Hindlimb muscle (tissue), 1 donor: ENCODE results near the gene POLR3A. TPM values are rescaled to one million over a fixed set of nuclear protein-coding genes. Genes with fewer than 3 reads are reported as not detected.
"Not testable (repeated sequence)": the region's sequence is repeated elsewhere in the genome, so short reads cannot be mapped to it uniquely, and the experiment has no call there.

Experiments used
- DNase-seq: peaks from one replicate; pipeline ENCODE4 v3.0.0-alpha.2; 2013
- polyA plus RNA-seq: library from polyadenylated mRNA; unstranded; fragments of 120-200 nt; gene quantifications from one replicate; pipeline ENCODE4 v1.2.1, GENCODE V29; 2013; ENCODE audit not compliant: insufficient read length

Gene POLR3A
- polyA plus RNA-seq, 1 donor: 15.5 TPM

GRCh38 chr10:78019264-78019663 is 10.1 kb downstream of the POLR3A start:
- no peak for DNase-seq

- DNase-seq: no peak
Observed at GRCh38 chr10:78017856-78018255, 11.5 kb downstream of the POLR3A start.

GRCh38 chr10:78015546-78015945 is 13.8 kb downstream of the POLR3A start:
- no peak for DNase-seq

GRCh38 chr10:78013564-78013963 is 15.8 kb downstream of the POLR3A start:
- DNase-seq: no peak

GRCh38 chr10:78011065-78011464 is 18.2 kb downstream of the POLR3A start:
- no peak for DNase-seq

- DNase-seq: no peak
Observed at GRCh38 chr10:78010278-78010677, 19.0 kb downstream of the POLR3A start.

GRCh38 chr10:78009662-78010061 is 19.7 kb downstream of the POLR3A start:
- DNase-seq: no peak

- DNase-seq: no peak
Observed at GRCh38 chr10:78007172-78007571, 22.1 kb downstream of the POLR3A start.

GRCh38 chr10:78004215-78005026 is 24.9 kb downstream of the POLR3A start:
- no peak for DNase-seq

- DNase-seq: no peak
Observed at GRCh38 chr10:78002541-78003288, 26.6 kb downstream of the POLR3A start.

- DNase-seq: no peak
Observed at GRCh38 chr10:78000956-78001472, 28.3 kb downstream of the POLR3A start.

GRCh38 chr10:78000206-78000605 is 29.1 kb downstream of the POLR3A start:
- no peak for DNase-seq

GRCh38 chr10:77998780-77999179 is 30.5 kb downstream of the POLR3A start:
- DNase-seq: not testable (repeated sequence)

GRCh38 chr10:77993620-77994019 is 35.7 kb downstream of the POLR3A start:
- no peak for DNase-seq

GRCh38 chr10:77989081-77989724 is 40.1 kb downstream of the POLR3A start:
- no peak for DNase-seq

- DNase-seq: no peak
Observed at GRCh38 chr10:77987671-77988255, 41.6 kb downstream of the POLR3A start.

- no peak for DNase-seq
Observed at GRCh38 chr10:77984986-77985385, 44.3 kb downstream of the POLR3A start.

- no peak for DNase-seq
Observed at GRCh38 chr10:77983384-77984341, 45.7 kb downstream of the POLR3A start.

GRCh38 chr10:77981281-77981680 is 48.0 kb downstream of the POLR3A start:
- no peak for DNase-seq

GRCh38 chr10:77979221-77979620 is 50.1 kb downstream of the POLR3A start:
- no peak for DNase-seq

GRCh38 chr10:77978360-77978759 is 51.0 kb downstream of the POLR3A start:
- DNase-seq: no peak

- DNase-seq: no peak
Observed at GRCh38 chr10:77977934-77978333, 51.4 kb downstream of the POLR3A start.
